MCF 10A (cell line): ENCODE data around the gene POLR3H. TPM values are rescaled to one million over a fixed set of nuclear protein-coding genes. Genes with fewer than 3 reads are reported as not detected.

ENCODE experiments used
- BruUV-seq: library from RNA; stranded (reverse); fragments of 400-500 nt; replicated peaks from 2 replicates; lab custom pipeline; 2021; lab: Mats Ljungman, UMichigan
- CTCF ChIA-PET: fragments of 300-600 bp; sonication (Branson Sonifier 250); formaldehyde crosslinking; extraction: SDS; loops from one replicate; lab custom pipeline; 2021; ENCODE audit warnings: antibody characterized with exemption, inconsistent platforms; lab: Yijun Ruan, JAX
- POLR2A ChIA-PET: fragments of 300-600, 350-650 bp; sonication (Branson Sonifier 250); formaldehyde crosslinking; extraction: SDS; loops from one replicate; lab custom pipeline; 2020; ENCODE audit warnings: antibody characterized with exemption, inconsistent platforms; lab: Yijun Ruan, JAX
- DNase-seq: peaks from one replicate; pipeline ENCODE4 v3.0.0-alpha.2; 2018; ENCODE audit not compliant: unreplicated experiment
- H3K27ac Mint-ChIP-seq: one replicate; pipeline ENCODE4 v1.8.0; 2022; ENCODE audit warnings: mild to moderate bottlenecking, low read depth, mixed read lengths; ENCODE audit not compliant: unreplicated experiment
- H3K27me3 Mint-ChIP-seq: one replicate; pipeline ENCODE4 v1.8.0; 2022; ENCODE audit warnings: mixed read lengths; ENCODE audit not compliant: insufficient read depth, unreplicated experiment
- H3K36me3 Mint-ChIP-seq: one replicate; pipeline ENCODE4 v1.8.0; 2022; ENCODE audit warnings: mild to moderate bottlenecking, moderate library complexity, mixed read lengths; ENCODE audit not compliant: insufficient read depth, unreplicated experiment
- H3K4me1 Mint-ChIP-seq: one replicate; pipeline ENCODE4 v1.8.0; 2022; ENCODE audit warnings: mixed read lengths; ENCODE audit not compliant: insufficient read depth, unreplicated experiment
- H3K4me3 Mint-ChIP-seq: one replicate; pipeline ENCODE4 v1.8.0; 2022; ENCODE audit warnings: mild to moderate bottlenecking, moderate library complexity, mixed read lengths; ENCODE audit not compliant: unreplicated experiment
- H3K9me3 Mint-ChIP-seq: one replicate; pipeline ENCODE4 v1.8.0; 2022; ENCODE audit warnings: mixed read lengths; ENCODE audit not compliant: unreplicated experiment
- CTCF ChIP-seq: fragments of 200-600 bp; IDR thresholded peaks from one replicate; pipeline ENCODE4 v1.8.0; 2022; ENCODE audit warnings: antibody characterized with exemption, mild to moderate bottlenecking; ENCODE audit not compliant: unreplicated experiment
- intact Hi-C: fragments of 100-400 bp; cut with micrococcal nuclease; formaldehyde crosslinking; loops from 2 replicates; pipeline ENCODE4 v1.14.1; 2022
- total RNA-seq: library from RNA; stranded (reverse); gene quantifications from 2 replicates; pipeline ENCODE4 v1.2.3, GENCODE V29; 2022

POLR3H gene
- total RNA-seq, 1 experiment from 2014 or later: 35.5 TPM

DNA sequence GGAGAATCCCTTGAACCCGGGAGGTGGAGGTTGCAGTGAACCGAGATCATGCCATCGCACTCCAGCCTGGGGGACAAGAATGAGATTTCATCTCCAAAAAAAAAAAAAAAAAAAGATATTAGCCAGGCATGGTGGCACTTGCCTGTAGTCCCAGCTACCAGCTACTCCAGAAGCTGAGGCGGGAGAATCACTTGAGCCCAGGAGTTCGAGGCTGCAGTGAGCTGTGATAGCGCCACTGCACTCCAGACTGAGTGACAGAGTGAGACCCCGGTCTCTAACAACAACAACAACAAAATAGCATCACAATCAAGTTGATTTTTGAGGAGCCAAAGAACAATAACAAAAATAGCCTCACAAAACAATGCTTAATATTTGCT, 43.1 kb upstream of the POLR3H start:
- Mint-ChIP-seq H3K4me1 (peaks cover 4% of the 10 kb centered on the region), H3K9me3 (no peaks in the 10 kb centered on the region), H3K4me3 (no peak overlapping the region), H3K27me3 (no peaks in the 10 kb centered on the region), H3K27ac (no peak overlapping the region), H3K36me3 (peaks cover 17% of the 10 kb centered on the region)
- no TSS peak for BruUV-seq
- no peak for DNase-seq
- intact Hi-C loops: no loop called here
- ChIA-PET CTCF (no interaction called here), POLR2A (interaction anchor here (1.0 kb wide), 1 partner anchor 11 kb away, joined by 3 read pairs; no protein-coding TSS in a partner anchor)
- no peak for TF ChIP-seq CTCF

- ChIA-PET CTCF (interaction anchor here (0.8 kb wide), 1 partner anchor 8 kb away, joined by 4 read pairs; no protein-coding TSS in a partner anchor), POLR2A (no interaction called here)
- no peak for TF ChIP-seq CTCF
- intact Hi-C loops: no loop called here
- no peak for DNase-seq
- Mint-ChIP-seq H3K27me3 (no peaks in the 10 kb centered on the region), H3K9me3 (no peaks in the 10 kb centered on the region), H3K4me3 (no peak overlapping the region), H3K36me3 (peaks cover 22% of the 10 kb centered on the region), H3K27ac (no peak overlapping the region), H3K4me1 (peaks cover 4% of the 10 kb centered on the region)
- BruUV-seq: no TSS peak
Measured at GRCh38 chr22:41585898-41586297, 41.6 kb upstream of the POLR3H start.

GRCh38 chr22:41584881-41585280, 40.6 kb upstream of the POLR3H start:
- POLR2A ChIA-PET: interaction anchor here (0.6 kb wide), 1 partner anchor 33 kb away, joined by 3 read pairs; no protein-coding TSS in a partner anchor
- Mint-ChIP-seq H3K4me3 (no peak overlapping the region), H3K9me3 (no peaks in the 10 kb centered on the region), H3K4me1 (peaks cover 4% of the 10 kb centered on the region), H3K36me3 (peaks cover 22% of the 10 kb centered on the region), H3K27ac (no peak overlapping the region), H3K27me3 (no peaks in the 10 kb centered on the region)
- DNase-seq: no peak
- intact Hi-C loops: no loop called here
- no TSS peak for BruUV-seq
- CTCF ChIA-PET: no interaction called here
- TF ChIP-seq CTCF: no peak

DNA sequence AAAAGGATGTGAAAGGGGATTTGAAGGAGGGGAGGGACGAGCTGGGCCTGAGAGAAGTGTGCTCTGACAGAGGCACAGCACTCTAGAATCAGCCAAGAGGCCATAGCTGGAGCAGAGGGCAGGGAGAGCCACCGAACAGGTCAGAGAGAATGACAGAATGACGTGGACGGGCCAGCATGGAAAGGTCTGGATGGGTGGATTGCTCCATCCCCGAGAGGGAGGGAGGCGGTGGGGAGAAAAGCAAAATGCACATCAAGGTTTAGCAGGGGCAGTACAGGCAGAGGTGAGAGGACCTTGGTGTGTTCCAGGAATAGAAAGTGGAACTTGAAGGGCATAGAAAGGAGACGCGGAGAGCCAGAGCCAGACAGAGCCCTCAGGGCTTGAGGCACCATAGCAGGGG, 38.4 kb upstream of the POLR3H start:
- POLR2A ChIA-PET: interaction anchor here (0.6 kb wide), 1 partner anchor 742 kb away, joined by 3 read pairs; no protein-coding TSS in a partner anchor
- H3K27ac Mint-ChIP-seq: no peak overlapping the region
- TF ChIP-seq CTCF: no peak
- intact Hi-C loops: no loop called here
- no TSS peak for BruUV-seq
- H3K27me3 Mint-ChIP-seq: no peaks in the 10 kb centered on the region
- no peak for DNase-seq
- no peaks in the 10 kb centered on the region for H3K4me1 Mint-ChIP-seq
- H3K36me3 Mint-ChIP-seq: peaks cover 32% of the 10 kb centered on the region
- no peaks in the 10 kb centered on the region for H3K9me3 Mint-ChIP-seq
- H3K4me3 Mint-ChIP-seq: no peak overlapping the region
- CTCF ChIA-PET: no interaction called here
